GM18909 (cell line): ENCODE measurements around the gene AGAP1.

Experiments
- ATAC-seq: cut with Tn5 transposase; IDR thresholded peaks from one replicate; pipeline ENCODE4 v1.9.1; 2021; ENCODE audit warnings: mild to moderate bottlenecking; ENCODE audit not compliant: unreplicated experiment, poor library complexity

The AGAP1 gene

DNA sequence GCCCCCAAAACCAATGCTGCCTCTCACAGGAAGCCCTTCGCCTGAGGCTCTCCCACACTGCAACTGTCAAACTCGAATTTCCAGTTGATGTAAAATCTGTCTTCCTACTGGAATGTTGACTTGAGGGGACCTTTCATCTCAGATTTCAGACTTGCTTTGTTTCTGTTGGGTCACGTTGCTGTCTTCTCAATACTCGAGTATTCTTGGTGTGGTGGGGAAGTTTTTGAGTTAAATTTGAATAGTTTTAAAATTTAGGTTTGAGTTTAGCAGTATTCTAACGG lies 50.8 kb downstream of the AGAP1 start:
- no peak for ATAC-seq

DNA sequence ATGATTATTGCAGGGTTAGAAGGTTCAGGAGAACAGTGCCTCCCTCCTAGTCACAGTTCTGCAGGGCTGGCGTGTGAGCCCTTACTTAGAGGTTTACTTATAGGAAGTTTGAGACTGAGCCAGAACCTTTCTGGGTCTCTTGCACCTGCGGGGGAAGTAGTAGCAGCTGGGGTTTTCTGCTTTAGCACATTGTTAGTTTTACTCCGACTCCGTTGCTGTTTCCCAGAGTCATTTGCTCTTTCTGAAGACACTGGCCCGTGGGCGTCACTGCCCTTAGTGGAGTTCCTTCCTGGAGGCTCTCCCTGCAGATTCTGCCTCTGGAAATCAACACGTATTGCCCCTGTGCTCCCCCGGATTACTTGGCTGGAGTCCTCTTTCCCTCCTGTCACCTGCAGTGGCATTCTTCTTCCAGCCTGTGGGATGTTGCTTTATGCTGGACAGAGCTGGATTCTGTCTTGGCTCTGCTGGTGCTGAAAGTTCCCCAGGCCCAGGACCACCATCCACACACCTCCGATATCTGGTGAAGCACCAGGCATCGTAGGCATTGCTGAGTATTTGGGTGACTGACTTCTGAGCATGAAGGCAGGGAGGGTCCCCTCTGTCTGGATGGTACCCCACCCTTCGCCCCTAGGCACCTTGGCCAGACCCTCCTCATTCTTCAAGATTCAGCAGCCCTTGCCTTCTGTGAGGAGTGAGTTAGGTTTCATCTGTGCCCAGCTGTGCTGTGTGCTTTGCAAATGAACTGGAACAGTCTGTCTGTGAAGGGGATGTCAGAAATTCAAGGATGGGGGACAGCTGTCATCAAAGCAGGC lies 51.7 kb downstream of the AGAP1 start:
- ATAC-seq: no peak

DNA sequence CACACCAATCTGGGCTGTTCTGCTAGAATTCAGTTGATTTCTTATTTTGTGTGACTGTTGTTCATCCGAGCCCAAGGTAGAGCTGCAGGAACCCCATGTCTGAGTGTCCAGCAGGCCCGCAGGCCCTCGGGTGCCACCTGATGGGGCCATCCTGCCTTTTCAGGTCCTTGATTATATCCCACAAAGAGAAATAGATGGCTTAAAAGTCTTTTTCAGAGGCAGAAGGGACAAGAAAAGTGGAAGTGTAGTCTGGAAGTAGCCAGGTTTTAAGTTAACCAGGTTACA lies 52.2 kb downstream of the AGAP1 start:
- no peak for ATAC-seq

DNA sequence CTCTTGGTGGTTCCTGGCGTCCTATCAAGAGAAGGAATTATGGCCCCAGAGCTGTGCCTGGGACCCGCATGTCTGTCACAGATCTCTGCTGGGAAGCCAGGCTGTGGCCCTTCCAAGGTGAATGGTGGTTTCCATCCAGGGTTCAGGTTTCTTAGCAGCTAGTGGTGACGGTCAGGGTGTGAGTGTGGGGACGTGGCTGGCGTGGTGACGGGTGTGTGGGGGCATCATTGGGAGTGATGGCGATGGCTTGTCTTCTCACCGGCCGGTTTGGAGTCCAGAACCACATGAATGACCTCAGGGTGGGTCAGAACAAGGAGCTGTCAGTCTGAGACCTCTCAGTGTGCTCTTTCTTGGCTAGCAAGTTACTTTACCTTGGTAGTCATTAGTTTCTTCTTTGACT lies 52.6 kb downstream of the AGAP1 start:
- ATAC-seq: no peak

DNA sequence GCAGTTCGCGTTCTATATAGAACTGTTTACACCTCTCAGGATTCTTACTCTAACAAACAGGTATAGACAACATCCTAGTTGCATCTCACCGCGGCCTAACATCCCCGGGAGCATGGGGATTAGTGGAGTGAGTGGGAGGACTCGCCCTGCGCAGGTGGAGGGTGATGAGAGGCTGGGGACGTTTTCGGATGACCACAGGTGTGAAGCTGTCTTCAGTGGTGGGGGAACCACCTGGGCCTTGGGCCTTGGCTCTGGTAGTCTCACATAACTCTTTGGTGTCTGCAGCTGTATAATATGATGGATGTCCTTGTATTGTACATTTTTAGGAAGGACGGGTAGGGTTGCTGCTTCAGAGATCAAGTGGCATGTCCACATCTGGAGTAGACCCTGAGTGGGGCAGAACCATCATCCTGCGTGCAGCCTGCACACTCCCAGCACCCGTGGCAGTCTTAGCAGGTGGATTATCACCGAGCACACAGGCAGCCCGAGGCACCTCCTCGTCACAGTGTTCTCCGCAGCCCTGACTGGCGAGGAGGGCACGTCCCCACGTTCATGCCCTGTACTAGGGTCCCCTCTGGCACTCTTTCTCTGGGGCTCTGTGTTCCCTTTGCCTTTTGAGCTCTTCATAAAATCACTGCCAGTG lies 56.0 kb downstream of the AGAP1 start:
- ATAC-seq: no peak

DNA sequence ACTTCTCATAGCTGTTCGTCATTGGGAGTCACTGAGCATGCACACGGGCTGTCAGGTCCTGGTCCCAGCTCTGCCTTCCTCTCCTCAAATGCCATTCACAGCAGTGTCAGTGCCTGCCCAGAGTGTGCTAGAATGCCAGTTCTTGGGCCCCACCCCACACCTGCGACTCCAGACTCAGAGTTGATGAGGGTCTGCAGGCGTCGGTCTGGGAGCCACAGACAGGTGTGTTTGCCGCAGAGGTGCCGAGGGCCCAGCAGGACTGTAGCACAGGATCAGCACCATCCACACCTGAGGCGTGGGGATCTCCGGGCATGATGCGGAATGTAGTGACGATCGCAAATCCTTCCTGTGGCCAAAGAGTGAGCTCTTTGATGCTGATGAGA lies 56.5 kb downstream of the AGAP1 start:
- ATAC-seq: no peak

DNA sequence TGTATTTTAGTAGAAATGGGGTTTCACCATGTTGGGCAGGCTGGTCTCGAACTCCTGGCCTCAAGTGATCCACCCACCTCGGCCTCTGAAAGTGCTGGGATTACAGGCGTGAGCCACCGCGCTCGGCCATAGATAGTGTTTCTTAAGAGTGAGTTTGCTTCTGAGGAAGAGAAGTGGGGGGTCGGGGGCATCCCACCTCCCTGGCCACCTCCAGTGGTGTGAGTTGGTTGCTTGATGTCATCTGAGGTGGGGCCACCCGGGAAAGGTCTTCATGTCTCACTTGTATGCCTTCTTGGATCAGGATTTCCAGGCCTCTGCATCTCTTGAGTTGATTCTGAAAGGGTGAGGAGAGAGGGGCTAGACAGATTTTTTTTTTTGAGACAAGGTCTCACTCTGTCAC lies 57.1 kb downstream of the AGAP1 start:
- ATAC-seq: no peak

DNA sequence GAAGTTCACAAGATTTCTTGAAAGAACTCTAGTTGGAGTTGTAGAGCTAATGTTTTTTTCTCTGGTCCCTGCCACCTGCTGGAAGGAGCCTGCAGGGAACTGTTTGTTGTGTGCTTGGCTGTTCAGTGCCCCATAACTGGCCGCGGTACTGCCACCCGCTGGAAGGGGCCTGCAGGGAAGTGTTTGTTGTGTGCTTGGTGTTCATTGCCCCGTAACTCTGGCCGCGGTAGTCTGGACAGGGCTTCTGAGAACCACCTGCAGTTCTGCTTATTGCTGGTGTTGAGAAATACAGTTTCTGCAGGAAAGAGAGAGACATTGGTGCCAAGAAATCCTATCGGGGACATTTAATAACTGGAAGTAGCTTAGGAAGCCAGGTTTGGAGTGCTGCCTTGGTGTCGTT lies 58.1 kb downstream of the AGAP1 start:
- ATAC-seq: no peak

DNA sequence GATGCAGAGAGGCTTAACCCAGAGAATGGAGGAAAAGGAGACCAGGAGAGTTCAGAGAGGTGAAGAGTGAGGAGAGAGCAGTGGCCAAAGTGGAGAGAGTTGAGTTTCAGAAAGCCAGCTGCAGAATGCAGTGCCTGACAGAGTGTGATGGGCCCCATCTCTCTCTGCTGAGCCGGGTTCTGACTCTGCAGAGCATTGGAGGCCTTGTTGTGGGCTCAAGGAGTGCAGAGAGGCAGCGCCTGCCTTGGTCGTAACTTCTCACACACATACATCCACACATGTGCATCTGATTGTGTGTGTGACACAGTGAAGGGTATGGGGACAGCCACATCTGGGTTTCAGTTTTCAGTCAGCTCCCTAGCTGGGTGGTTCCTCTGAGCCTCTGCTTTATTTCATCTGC lies 58.8 kb downstream of the AGAP1 start:
- no peak for ATAC-seq

DNA sequence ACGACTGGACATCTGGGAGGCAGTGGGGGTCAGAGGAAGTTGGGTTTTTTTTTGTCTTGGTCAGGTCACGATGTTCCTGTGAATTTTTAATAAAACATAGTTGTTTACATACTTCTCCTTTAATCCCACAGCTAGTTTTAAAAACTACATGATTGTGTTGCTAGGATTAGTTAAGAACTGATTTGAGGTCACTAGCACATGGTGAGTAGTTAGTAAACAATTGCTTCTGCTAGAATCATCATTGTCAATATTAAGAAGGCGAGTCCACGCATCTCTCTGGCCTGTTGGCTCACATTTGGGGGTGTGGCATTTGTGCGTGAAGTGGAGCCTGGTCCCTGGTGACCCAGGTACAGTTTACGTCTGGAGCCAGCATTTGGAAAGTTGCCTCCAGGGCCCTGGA lies 59.4 kb downstream of the AGAP1 start:
- no peak for ATAC-seq

DNA sequence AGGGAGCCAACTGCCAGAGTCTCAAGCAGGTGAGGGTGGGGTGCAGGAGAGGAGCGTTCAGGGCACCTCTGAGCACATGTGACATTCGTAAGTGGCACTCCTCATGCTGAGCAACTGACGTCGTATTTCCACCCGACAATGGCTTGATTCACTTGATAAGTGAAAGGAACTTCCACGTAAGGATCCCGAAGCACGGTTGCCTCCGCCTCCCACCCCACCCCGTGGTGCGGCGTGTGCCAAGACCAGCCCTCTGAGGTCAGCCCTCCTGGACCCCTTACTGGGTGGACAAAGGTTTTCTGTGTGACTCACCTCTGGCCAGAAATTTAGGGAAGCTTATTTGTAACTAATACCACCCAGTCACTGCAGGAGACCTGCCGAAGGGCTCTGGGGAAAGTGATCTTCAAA lies 59.9 kb downstream of the AGAP1 start:
- no peak for ATAC-seq

DNA sequence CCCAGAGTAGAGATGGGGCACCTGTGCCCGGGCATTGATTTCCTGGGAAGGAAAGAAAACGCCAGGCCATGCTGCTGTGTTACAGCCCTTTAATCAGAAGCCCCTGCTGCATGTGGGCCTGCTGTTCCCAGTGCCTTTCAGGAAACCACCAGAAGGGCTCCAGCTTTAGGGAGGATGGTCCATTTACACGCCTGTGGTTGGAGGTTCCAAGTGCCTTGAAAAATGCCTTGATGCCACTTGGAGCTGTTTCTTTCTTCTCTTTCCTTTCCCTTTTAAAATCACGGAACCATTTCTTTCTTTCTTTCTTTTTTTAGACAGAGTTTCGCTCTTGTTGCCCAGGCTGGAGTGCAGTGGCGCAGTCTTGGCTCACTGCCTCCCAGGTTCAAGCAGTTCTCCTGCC lies 60.5 kb downstream of the AGAP1 start:
- no peak for ATAC-seq

DNA sequence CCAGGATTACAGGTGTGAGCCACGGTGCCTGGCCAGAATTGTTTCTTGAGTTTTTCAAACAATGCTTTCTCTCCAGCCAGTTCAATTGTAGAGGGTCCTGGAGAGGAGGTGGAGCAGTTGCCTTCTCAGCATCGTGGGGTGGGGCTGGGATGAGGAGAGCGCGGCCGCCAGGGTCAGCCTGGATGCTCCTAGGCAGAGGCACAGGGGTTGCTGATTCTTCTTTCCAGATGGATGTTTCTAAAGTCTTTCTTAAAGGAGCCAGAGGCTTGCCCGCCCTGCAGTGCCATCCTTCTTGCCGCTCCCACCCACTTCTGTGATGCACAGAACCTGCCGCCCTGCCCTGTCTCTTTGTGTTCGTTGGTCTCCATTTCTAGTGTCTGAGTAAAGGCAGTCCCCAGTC lies 61.1 kb downstream of the AGAP1 start:
- no peak for ATAC-seq

DNA sequence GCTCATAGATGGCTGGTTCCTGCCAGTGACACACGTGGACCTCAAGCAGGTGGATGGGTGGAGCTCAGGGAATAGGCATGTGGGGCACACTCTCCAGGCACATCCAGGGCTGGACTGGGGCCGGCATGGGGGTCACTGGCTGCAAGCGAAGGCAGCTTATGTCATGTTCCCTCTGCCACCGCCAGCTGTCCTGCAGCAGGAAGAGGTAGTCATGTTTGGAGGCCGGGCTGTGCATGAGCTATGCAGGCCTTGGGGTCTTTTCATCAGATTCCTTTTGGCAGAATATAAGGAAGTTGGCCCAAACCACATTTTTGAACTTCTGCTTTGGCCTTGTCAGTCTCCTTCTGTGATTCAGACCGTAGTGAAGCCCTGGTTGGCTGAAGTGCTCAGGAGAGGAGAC lies 61.5 kb downstream of the AGAP1 start:
- ATAC-seq: no peak

DNA sequence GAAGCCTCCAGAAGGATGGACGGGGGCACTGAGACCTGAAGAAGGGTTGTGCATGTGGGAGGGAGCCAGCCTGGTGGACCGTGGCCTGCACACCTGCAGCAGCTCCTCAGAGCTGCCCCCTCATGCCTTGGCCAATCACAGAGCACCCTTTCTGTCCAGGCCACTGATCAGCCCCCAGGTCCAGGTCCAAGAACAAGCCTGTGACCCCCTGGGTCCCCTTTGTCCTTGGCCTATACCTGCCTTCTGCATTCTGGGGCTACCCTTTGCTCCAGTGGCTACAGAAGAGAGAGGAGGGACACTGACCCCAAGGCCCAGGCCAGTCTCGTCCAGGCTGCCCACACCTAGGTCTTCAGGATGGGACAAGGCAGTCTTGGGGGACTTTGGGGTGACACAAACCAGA lies 62.2 kb downstream of the AGAP1 start:
- no peak for ATAC-seq

DNA sequence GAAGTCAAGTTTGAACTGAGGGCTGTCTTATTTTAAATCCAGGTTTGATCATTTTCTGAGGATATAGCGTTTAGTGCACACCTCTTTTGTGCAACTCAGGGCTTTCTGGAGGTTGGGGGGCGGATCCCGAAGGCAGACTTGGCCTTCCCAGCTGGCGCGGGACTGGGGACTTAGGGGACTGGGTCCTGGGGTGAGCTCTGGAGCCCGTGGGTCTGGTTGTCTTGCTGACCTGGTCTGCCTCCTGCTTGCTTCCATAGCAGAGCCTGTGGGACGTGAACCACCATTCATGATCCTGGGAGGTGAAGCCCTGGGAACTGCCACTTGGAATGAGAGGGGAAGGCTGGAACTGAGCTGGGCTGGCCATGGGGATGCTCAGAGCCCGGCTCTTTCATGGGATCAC lies 63.1 kb downstream of the AGAP1 start:
- ATAC-seq: no peak

DNA sequence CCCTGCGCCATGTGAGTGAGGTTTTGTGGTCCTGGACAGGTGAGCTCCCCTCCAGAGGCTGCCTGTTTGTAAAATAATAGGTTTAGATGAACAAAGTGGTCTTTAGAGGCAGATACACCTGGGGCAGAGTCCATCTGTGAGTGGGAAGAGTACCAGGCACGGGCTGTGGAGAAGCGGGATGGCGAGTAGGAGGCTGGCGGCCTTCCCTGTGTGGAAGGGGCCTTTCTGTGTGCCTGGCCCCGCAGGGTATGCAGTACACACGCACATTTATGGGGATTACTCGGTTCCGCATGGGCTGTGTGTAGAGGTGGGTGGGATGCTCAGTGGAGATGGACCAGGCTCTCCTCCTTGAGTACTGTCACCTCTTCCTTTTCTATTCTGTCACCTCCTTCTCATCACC lies 64.1 kb downstream of the AGAP1 start:
- no peak for ATAC-seq

DNA sequence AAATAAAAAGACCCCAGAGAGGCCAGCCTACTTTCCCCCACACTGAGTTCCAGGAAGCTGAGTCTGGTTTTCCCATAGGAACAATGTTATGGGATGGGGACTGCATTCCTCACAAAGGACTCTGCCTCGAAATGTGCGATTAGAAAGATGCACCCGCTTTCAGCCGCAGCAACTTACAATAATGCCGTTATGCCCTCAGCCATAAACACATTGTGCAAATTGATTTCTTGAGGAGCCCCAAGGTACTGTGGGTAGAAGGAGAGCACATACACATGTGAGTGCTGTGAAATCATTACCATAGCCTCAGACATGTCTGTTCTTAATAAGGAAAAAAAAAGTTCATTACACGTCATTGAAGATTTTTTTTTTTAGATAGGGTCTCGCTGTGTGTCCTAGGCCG lies 64.7 kb downstream of the AGAP1 start:
- ATAC-seq: no peak

DNA sequence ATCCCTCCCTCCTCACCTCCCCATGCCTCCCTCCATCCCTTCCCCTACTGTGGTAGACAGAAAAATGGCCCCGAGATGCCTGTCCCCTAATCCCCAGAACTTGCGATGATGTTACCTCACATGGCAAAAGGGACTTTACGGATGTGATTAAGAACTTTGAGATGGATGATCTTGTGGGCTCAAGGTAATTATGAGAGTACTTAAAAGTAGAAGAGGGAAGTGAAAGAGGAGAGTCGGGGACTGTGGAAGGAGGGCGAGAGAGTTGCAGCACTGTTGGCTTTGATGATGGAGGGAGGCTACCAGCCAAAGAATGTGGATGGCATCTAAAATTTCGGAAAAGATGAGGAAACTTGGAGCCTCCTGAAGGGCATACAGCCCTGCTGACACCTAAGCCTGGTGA lies 66.5 kb downstream of the AGAP1 start:
- ATAC-seq: no peak

DNA sequence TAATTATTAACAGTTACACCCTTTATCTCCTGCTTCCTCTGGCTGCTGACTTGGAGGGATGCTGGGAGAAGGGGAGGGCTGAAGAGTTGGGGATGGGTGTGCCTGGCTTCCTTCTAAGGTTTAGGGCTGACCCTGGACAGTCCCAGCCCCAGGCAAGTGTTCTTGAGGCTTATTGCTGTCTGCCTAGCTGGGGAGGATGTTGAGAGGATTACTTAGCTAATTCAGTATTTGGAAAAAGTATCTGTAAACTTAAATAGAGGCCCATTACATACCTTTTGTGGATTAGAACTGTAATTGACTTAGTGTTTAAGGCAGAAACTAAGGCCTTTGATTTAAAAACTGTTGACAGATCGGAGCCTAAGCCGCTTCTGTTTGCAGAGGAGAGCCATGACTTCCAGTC lies 67.6 kb downstream of the AGAP1 start:
- ATAC-seq: no peak

DNA sequence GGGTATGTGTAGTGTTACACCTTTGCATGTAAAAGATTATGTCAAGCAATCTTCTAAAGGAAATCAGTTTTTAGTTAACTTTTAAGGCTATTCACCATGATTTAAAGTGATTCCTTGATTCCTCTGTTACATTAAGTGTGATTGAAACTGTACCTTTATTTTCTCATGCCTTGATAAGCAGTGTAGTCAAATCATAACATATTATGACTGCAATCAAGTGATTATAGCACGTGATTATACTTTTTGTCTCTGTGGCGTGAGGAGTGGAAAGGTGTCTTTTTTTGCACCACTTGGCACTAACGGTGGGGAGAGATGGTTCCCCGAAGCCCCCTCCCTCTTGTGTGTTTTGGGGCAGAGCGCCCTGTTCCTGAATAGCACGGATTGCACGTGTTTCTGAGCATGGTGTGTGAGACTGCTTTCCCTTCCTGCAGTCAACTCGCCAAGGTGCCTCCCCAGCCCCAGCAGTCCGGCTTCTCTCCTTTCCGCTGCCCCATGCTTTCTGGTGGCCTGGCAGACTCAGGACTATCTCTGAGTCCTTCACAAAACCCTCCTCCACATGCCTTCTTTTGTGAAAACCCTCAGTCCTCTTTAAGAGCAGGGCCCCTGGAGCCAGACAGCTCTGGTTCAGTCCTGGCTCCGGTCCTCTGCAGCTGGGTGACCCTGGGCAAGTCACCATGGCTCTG lies 68.4 kb downstream of the AGAP1 start:
- no peak for ATAC-seq
